ENCODE measurements around the gene OR10G3. TPM values are rescaled to one million over a fixed set of nuclear protein-coding genes. Genes with fewer than 3 reads are reported as not detected.

Gene OR10G3
- not detected in 2 replicates for total RNA-seq

DNA sequence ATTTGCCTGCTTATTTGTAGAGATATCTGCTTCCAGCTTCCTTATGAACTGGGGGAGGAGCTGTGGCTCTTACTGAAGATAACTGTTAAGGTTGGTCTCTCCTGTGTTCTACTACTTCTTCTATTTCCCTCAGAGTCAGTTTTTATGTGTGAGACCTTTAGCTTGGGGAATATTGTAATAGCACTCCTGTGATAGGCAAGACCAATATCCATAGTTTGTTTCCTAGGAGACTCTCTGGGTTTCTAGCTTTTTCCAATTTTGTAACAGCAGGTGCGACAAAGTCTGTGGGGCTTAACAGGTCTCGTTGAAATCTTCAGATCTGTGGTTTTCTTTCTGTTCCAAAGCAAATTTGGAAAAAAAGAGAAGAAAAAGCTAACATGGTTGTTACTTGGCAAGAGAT lies at the start of gene OR10G3:
Gene OR10G3 (minus strand): TSS at position 101 of the 400 bp plus-strand sequence. CDS start 9,332 bp downstream, outside the sequence.

DNA sequence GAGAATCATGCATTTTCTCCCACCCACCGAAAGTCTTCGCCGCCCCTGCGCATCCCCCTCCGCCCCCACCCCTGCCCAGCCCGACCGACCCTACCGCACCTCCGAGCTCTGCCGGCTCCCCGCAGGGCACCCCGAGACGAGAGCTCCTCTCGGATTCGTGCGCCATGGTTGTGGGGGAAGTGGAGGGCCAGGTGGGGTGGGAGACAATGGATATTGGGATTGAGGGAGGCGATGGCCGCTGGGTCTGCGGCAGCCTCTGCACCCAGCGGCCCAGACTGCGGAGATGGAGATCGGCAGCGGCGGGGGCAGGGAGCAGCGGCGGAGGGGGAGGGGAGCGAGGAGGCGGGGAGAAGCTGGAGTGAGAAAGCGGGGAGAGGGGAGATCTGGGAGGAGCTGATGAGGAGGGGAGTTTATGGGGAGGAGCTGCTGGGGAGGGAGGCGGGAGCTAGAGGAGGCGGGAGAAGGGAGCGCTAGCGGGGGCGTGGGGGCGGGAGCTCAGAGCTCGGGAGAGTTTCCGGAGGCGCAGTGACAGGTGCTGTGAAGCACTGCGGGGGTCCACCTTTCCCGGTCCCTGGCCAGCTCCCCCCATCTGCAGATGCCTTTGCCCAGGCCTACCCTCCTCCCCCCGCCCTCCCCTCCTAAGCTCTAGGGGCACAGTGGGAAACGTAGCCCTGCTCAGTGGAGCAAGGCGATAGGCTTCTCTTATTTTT lies 53.8 kb downstream of the OR10G3 start, which contains the start of gene SALL2:
Gene SALL2 (minus strand): TSS at position 385 of the 710 bp plus-strand sequence. CDS start 219 bp downstream, at position 166.

Other genes with a start within 250 kb of the OR10G3 start
- gene SUPT16H, start 196.1 kb downstream of the OR10G3 start, total RNA-seq = 97.1 and 148 TPM in 2 replicates
- 36.4 and 47.9 TPM in 2 replicates for gene CHD8, start 124.0 kb downstream of the OR10G3 start, total RNA-seq
- gene RAB2B, start 103.1 kb downstream of the OR10G3 start, total RNA-seq = 27.6 and 32.7 TPM in 2 replicates
- 18.5 and 29.3 TPM in 2 replicates for gene TOX4, start 102.9 kb downstream of the OR10G3 start, total RNA-seq
- gene METTL3, start 68.7 kb downstream of the OR10G3 start, total RNA-seq = 81.9 and 91.8 TPM in 2 replicates
- gene SALL2, start 53.7 kb downstream of the OR10G3 start, total RNA-seq = 1.2 and 1.3 TPM in 2 replicates
- gene OR10G2, start 54.9 kb upstream of the OR10G3 start, total RNA-seq = not detected in 2 replicates
- gene OR4E2, start 73.8 kb upstream of the OR10G3 start, total RNA-seq = not detected in 2 replicates
- not detected in 2 replicates for gene OR4E1, start 93.7 kb upstream of the OR10G3 start, total RNA-seq

All from epithelial cell of umbilical artery (primary cell).